ENCODE results near the gene AQP12A.

DNA sequence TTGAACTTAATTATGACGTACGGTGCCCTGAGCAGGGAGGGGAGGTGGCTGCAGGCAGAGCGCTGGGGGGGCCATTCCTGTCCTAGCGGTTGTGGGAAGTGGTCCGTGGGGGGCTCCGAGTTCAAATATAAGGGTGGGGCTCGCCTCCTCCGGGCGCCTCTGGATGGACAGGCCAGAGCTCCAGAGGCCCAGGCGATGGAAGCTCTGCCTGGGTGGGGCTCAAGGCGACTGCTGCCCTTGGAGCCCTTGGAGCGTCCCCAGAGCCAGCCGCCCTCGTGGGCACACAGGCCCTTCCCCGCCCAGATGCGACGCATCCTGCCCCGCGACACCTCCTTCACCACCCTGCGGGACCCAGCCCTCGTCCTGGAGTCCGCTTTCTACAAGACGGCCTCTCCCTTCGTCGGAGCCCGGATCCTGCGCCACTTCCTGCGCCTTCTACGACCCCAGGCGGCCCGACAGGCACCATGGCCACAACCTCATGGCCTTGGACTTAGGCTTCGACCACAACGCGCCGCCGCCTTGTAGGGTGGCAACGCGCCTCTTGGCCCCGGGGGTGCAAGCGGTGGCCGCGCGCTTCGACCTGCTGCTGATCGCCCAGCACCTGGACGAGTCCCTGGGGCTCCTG is 19.5 kb upstream of the AQP12A start:
- TF ChIP-seq EP300 (IDR thresholded peaks at IDR 0.05; ENCODE audit: borderline replicate concordance in 1 of 2, control insufficient read depth in 1 of 2, low read depth in 2 of 2, low read length in 2 of 2) = no peak
- TF ChIP-seq, protein P1, sequence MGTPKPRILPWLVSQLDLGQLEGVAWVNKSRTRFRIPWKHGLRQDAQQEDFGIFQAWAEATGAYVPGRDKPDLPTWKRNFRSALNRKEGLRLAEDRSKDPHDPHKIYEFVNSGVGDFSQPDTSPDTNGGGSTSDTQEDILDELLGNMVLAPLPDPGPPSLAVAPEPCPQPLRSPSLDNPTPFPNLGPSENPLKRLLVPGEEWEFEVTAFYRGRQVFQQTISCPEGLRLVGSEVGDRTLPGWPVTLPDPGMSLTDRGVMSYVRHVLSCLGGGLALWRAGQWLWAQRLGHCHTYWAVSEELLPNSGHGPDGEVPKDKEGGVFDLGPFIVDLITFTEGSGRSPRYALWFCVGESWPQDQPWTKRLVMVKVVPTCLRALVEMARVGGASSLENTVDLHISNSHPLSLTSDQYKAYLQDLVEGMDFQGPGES (IDR thresholded peaks at IDR 0.05) = no peak
- TF ChIP-seq, protein P2, sequence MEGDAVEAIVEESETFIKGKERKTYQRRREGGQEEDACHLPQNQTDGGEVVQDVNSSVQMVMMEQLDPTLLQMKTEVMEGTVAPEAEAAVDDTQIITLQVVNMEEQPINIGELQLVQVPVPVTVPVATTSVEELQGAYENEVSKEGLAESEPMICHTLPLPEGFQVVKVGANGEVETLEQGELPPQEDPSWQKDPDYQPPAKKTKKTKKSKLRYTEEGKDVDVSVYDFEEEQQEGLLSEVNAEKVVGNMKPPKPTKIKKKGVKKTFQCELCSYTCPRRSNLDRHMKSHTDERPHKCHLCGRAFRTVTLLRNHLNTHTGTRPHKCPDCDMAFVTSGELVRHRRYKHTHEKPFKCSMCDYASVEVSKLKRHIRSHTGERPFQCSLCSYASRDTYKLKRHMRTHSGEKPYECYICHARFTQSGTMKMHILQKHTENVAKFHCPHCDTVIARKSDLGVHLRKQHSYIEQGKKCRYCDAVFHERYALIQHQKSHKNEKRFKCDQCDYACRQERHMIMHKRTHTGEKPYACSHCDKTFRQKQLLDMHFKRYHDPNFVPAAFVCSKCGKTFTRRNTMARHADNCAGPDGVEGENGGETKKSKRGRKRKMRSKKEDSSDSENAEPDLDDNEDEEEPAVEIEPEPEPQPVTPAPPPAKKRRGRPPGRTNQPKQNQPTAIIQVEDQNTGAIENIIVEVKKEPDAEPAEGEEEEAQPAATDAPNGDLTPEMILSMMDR (IDR thresholded peaks at IDR 0.05 in 2 of 3, conservative IDR thresholded peaks at IDR 0.05 in 1 of 3; ENCODE audit: control insufficient read depth in 2 of 3, extremely low read depth in 1 of 3, insufficient read depth in 1 of 3, low read depth in 3 of 3, low read length in 3 of 3) = no peak
- TF ChIP-seq, protein P3, sequence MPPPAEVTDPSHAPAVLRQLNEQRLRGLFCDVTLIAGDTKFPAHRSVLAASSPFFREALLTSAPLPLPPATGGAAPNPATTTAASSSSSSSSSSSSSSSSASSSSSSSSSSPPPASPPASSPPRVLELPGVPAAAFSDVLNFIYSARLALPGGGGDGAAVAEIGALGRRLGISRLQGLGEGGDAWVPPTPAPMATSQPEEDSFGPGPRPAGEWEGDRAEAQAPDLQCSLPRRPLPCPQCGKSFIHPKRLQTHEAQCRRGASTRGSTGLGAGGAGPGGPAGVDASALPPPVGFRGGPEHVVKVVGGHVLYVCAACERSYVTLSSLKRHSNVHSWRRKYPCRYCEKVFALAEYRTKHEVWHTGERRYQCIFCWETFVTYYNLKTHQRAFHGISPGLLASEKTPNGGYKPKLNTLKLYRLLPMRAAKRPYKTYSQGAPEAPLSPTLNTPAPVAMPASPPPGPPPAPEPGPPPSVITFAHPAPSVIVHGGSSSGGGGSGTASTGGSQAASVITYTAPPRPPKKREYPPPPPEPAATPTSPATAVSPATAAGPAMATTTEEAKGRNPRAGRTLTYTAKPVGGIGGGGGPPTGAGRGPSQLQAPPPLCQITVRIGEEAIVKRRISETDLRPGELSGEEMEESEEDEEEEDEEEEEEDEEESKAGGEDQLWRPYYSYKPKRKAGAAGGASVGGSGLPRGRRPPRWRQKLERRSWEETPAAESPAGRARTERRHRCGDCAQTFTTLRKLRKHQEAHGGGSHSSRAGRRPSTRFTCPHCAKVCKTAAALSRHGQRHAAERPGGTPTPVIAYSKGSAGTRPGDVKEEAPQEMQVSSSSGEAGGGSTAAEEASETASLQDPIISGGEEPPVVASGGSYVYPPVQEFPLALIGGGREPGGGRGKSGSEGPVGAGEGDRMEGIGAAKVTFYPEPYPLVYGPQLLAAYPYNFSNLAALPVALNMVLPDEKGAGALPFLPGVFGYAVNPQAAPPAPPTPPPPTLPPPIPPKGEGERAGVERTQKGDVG (CRISPR knock-in tag; IDR thresholded peaks at IDR 0.05) = no peak
- no peak for TF ChIP-seq NR2C1 (IDR thresholded peaks at IDR 0.05)
- TF ChIP-seq, protein P4, sequence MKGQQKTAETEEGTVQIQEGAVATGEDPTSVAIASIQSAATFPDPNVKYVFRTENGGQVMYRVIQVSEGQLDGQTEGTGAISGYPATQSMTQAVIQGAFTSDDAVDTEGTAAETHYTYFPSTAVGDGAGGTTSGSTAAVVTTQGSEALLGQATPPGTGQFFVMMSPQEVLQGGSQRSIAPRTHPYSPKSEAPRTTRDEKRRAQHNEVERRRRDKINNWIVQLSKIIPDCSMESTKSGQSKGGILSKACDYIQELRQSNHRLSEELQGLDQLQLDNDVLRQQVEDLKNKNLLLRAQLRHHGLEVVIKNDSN (IDR thresholded peaks at IDR 0.05; ENCODE audit: borderline replicate concordance, extremely low read length, insufficient read depth, low read depth, low read length) = no peak
- TF ChIP-seq CBX5 (IDR thresholded peaks at IDR 0.05; ENCODE audit: low read depth) = no peak
- TF ChIP-seq BHLHE40 (IDR thresholded peaks at IDR 0.05; ENCODE audit: borderline replicate concordance in 1 of 2, low read depth in 2 of 2, low read length in 1 of 2) = no peak
- no peak for TF ChIP-seq RAD21 (IDR thresholded peaks at IDR 0.05; ENCODE audit: insufficient read depth, low read depth, low read length)
- no peak for TF ChIP-seq NFYB (IDR thresholded peaks at IDR 0.05; ENCODE audit: insufficient read depth, low read depth, low read length)
- TF ChIP-seq JUND (IDR thresholded peaks at IDR 0.05; ENCODE audit: low read depth, low read length) = no peak
- no peak for TF ChIP-seq SIN3A (IDR thresholded peaks at IDR 0.05; ENCODE audit: low read depth, low read length)
- no peak for TF ChIP-seq BCL11A (IDR thresholded peaks at IDR 0.05; ENCODE audit: low read depth, low read length)
